ENCODE data around the gene PLXNA4.

PLXNA4 gene

GRCh38 chr7:132472463-132473120 lies 103.7 kb downstream of the PLXNA4 start:
- no peak for DNase-seq (ENCODE audit: low read depth in 2 of 2)

- no peak for DNase-seq (ENCODE audit: low read depth in 2 of 2)
Observed at GRCh38 chr7:132471515-132471914, 104.8 kb downstream of the PLXNA4 start.

GRCh38 chr7:132469681-132470080 lies 106.6 kb downstream of the PLXNA4 start:
- no peak for DNase-seq (ENCODE audit: low read depth in 2 of 2)

DNA sequence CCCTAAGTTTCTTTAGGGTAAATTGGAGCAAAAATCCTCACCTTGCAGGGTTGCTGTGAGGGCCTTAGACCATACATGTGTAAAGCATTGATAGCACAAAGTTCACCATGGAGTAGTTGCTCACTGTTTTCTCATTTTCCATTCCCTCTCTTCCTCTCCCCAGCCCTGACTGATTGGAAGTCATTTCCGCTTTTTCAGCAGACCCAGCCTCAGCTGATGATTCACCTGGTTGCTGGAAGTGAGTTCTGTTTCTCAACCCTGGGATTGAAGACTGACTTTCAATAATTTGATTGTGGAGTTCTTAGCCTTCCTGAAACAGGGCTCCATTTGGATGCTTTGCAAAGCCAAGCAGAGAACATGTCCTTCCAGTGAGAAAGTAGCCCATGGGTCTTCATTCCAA lies 107.0 kb downstream of the PLXNA4 start:
- DNase-seq (ENCODE audit: low read depth in 2 of 2) = no peak

DNA sequence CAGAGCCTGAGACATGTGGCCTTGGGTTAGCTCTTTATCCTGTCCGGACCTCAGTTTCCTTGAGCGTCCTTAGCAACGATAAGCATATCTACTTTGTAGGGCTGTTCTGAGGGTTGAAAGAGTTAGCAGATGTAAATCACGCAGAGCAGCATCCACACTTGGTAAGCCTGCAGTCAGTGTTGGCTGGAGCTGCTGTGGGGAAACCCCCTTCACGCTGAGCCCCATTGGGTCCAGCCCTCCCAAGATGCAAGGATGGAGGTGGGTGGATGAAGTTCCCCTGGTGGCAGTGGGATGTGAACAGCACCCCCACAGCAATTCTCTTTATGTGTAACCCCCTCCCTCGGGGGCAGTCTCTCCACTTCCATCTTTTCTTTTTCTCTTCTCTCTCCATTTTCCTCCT lies 109.9 kb downstream of the PLXNA4 start:
- no peak for DNase-seq (ENCODE audit: low read depth in 2 of 2)

DNA sequence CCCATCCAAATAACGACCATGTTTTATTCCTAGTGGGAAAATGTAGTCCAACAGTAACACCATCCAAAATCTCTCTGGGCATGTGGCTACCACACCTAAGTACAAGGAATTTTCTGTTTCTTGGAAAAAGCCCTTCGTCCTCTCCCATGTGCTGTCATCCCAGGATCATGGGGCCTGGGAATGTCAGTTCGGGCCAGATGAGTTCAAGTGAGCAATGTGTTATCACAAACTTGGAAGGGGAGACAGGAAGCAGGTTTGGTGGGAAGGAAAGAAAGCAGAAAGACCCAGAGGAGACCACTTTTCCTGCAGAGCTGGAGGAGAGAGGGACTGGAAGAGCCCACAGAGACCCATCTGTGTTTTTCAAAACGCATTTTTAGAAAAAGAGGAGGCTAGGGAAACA lies 110.8 kb downstream of the PLXNA4 start:
- DNase-seq (ENCODE audit: low read depth in 2 of 2) = no peak

DNA sequence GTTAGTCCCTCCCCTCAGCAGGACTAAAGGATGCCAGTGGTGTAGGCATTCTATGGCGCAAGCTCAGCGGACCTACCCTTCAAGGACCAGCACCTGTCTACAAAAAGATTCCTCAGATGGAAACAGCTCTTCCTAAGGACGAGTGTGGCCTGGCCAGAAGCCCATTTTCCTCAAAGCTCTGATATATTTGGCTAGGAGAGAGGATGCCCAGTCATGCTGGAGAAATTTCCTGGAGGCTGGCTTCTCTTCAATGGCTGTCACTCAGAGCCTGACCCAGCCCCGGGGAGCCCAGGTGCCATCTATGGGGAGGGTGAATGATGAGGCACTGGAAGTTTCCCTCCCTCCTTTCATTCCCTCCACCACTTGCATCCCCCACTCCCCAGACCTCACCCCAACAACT lies 111.5 kb downstream of the PLXNA4 start:
- DNase-seq (ENCODE audit: low read depth in 2 of 2) = no peak

GRCh38 chr7:132463922-132464321 lies 112.3 kb downstream of the PLXNA4 start:
- DNase-seq (ENCODE audit: low read depth in 2 of 2) = no peak

DNA sequence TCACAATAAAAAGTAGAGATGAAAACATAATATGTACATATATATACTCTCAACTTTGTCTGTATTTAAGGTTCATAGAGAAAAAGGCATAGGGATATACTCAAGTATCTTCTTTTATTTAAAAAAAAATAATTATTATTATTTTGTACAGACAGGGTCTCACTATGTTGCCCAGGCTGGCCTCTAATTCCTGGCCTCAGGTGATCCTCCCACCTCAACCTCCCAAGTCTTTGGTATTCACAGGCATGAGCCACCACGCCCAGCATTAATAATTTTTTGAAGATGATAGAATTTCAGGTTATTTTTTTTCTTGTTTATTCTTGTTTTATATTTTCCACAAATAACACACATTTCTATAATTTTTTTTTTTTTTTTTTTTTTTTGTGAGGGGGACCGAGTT lies 113.8 kb downstream of the PLXNA4 start:
- DNase-seq (ENCODE audit: low read depth in 2 of 2) = no peak

- no peak for DNase-seq (ENCODE audit: low read depth in 2 of 2)
Observed at GRCh38 chr7:132461032-132461592, 115.2 kb downstream of the PLXNA4 start.

DNA sequence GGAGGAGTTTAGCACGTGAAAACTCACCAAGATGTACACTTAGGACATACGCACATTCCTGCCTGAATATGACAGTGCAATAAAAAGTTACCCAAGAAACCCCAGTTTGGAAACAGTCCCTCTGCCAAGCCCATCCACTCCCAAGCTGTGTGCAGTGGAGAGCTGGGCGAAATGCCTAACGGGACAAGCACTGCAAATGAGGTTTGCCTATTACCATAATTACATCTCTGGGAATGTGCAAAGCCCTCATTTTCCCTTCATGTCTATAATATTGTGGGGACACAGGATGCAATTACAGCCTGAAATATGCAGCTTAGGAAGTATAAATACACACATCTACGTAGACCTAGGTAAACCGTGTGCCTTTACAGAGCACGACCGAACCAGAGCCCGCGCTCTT lies 117.5 kb downstream of the PLXNA4 start:
- no peak for DNase-seq (ENCODE audit: low read depth in 2 of 2)

DNA sequence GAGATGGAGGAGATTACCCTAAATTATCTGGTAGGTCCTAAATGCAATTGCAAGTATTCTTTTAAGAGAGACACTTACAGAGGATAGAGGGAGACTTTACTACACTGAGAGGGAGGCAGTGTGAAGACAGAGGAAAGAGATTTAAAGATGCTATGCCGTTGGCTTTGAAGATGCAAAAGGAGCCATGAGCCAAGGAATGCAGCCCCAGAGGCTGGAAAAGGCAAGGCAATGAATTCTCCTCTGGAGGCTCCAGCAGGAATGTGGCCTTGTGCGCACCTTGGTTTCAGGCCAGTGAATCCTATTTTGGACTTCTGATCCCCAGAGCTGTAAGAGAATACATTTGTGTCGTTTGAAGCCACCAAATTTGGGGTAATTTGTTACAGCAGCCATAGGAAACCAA lies 118.6 kb downstream of the PLXNA4 start:
- no peak for DNase-seq (ENCODE audit: low read depth in 2 of 2)

DNA sequence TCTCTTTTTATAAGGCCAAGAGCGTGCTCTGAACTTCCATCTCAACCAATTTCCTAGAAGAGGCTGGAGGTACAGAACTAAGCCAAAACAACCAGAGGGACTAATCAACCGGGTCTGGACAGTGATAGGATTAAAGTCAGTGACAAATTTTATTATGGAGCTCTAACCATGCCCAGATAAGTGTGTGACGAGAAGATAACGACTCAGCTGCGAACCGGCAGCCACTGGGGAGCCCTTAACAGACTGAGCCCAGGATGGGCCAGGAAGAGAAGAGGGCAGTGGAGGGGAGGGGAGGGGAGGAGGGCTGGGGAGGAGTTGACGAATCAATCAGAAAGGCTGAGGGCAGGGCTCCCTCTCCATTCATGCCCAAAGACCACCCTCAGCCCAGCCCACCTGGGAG lies 119.9 kb downstream of the PLXNA4 start:
- no peak for DNase-seq (ENCODE audit: low read depth in 2 of 2)

GRCh38 chr7:132455378-132455777 lies 120.9 kb downstream of the PLXNA4 start:
- no peak for DNase-seq (ENCODE audit: low read depth in 2 of 2)

- no peak for DNase-seq (ENCODE audit: low read depth in 2 of 2)
Observed at GRCh38 chr7:132453826-132454225, 122.4 kb downstream of the PLXNA4 start.

DNA sequence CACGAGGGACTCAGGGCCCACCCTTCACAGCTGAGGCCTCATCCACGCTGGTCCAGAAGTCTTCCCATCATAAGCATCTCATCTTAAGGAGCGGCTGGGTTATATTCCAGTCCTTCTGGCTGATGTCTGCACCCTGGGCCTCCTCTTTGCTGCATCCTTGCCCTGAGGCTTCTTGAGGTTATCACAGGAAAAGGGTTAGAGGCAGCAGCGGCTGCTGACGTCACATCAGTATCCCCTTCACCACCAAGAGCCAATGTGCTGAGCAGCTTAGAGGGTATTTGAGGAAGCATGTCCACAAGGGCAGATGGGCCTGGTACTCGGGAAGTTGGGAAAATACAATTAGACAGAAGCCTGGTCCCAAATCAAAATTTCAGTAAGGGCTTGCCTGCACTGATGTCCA lies 125.1 kb downstream of the PLXNA4 start:
- no peak for DNase-seq (ENCODE audit: low read depth in 2 of 2)

GRCh38 chr7:132450696-132451095 lies 125.6 kb downstream of the PLXNA4 start:
- DNase-seq (ENCODE audit: low read depth in 2 of 2) = no peak

- no peak for DNase-seq (ENCODE audit: low read depth in 2 of 2)
Observed at GRCh38 chr7:132450188-132450587, 126.1 kb downstream of the PLXNA4 start.

DNA sequence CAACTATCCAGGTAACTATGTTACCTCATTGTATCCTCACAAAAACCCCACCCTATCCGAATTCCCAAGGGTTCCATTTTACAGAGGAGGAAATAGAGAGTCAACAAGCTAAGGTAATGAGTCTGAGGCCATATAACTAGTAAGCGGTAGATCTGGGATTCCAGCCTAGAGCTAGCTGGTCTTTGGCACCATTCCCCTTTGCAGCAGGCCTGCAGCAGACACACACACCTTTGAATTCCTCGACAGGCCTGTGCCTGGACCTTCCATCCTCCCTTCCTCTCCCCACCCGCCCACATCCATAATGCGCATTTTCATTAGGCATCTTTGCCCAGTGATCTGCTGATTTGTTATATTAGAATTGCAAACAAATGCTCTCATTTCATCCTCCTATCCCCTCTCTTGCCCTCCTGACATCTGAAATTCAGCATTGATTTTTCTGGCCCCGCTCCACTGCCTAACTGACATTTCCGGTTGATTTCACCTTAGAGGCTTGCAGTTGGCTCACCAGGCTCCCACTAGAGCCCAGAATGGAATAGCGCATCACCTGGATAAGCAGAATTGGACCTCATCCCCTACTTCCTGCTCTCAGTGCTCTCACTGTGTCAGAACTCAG lies 129.5 kb downstream of the PLXNA4 start:
- DNase-seq (ENCODE audit: low read depth in 2 of 2) = no peak

DNA sequence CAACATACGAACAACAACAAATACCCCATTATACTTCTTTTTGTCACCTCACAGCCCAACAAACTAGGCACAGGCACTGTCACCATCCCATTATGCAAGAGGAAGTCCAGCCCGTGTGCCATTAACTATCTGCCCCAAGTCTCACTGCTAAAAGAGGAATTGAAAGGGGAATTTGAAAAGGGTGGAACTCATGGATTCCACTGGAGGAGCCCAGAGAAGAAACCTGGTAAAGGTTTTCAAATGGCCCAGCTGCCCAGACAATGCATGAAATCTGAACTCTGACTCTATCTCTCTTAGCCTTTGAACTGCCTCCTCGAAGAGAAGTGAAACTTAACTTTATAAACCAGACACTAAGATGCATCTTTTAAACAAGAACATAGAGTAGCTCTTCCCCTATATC lies 130.0 kb downstream of the PLXNA4 start:
- no peak for DNase-seq (ENCODE audit: low read depth in 2 of 2)

DNA sequence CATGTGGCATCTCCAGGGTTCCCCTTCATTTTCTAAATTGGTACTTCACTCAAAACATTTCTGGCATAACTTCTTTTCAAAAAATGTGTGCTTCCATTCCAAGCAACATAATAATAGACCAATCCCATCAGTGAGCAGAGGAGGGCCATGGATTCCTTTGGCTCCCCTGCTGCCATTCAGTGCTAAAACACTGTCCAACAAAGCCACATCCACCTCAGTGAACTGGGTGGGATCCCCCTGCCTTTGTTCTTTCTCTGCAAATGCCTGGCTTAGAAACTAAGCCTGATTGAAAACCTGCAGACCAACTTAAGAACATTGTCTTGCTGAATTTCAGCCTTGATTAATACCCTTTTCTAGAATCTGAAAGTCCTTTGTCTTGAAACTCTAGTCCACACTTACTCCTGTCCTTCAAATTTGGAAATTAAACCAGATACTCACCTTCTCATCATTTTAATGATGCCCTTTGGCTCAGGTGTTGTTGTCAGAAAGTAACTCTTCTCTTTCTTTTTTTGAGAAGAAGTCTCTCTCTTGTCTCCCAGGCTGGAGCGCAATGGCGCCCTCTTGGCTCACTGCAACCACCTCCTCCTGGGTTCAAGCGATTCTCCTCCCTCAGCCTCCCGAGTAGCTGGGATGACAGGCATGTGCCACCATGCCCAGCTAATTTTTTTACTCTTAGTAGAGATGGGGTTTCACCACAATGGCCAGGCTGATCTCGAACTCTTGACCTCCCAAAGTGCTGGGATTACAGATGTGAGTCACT lies 132.3 kb downstream of the PLXNA4 start:
- DNase-seq (ENCODE audit: low read depth in 2 of 2) = no peak

GRCh38 chr7:132441935-132442334 lies 134.3 kb downstream of the PLXNA4 start:
- DNase-seq (ENCODE audit: low read depth in 2 of 2) = no peak

GRCh38 chr7:132440151-132440550 lies 136.1 kb downstream of the PLXNA4 start:
- no peak for DNase-seq (ENCODE audit: low read depth in 2 of 2)
